Tracheal epithelial cell (primary cell): ENCODE measurements around the gene EVA1C. TPM values are rescaled to one million over a fixed set of nuclear protein-coding genes. Genes with fewer than 3 reads are reported as not detected.

ENCODE experiments used
- total RNA-seq: library from RNA; depleted of rRNA; stranded (reverse); fragments of >200 nt; gene quantifications from 2 replicates; pipeline ENCODE4 v1.2.1, GENCODE V29; 2014

The EVA1C gene, protein sequence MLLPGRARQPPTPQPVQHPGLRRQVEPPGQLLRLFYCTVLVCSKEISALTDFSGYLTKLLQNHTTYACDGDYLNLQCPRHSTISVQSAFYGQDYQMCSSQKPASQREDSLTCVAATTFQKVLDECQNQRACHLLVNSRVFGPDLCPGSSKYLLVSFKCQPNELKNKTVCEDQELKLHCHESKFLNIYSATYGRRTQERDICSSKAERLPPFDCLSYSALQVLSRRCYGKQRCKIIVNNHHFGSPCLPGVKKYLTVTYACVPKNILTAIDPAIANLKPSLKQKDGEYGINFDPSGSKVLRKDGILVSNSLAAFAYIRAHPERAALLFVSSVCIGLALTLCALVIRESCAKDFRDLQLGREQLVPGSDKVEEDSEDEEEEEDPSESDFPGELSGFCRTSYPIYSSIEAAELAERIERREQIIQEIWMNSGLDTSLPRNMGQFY
- total RNA-seq, result 6.0 and 25.2 TPM in 2 replicates

DNA sequence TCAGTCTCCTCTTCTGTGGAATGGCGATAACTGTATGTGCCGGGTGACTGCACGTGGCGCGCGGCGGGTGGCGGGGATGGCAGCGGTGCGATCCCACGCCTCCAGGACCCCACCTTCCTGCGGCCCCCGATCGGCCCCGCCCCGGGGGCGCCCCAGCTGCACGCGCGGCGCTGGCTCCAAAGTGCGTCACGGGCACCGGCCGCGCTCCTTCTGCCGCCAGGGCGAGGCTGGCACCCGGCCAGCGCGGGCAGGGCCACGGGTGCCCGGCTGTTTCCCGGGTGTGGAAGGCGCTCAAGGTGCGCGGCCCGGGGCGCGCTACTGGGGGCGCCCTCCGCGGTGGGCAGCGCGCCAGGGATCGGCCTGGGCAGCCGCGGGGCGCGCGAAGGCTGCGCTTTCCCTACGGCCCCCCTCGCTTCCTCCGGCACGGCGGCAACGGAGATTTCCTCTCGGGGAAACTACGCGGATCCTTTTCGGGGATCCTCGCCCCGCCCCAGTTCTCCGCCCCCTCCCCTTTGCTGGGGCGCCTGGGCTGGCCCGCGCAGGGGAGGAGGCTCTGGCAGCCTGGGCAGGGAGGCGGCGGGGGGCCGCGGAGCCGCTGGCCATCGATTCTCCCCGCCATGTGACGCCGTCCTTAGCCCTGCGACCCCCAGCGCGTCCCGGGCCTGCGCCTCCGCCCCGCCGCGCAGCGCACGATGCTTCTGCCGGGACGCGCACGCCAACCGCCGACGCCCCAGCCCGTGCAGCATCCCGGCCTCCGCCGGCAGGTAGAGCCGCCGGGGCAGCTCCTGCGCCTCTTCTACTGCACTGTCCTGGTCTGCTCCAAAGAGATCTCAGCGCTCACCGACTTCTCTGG lies at the start of gene EVA1C:
EVA1C (plus strand) TSS at position 545 of the 853 bp plus-strand sequence; CDS start at position 693, 148 bp downstream.

DNA sequence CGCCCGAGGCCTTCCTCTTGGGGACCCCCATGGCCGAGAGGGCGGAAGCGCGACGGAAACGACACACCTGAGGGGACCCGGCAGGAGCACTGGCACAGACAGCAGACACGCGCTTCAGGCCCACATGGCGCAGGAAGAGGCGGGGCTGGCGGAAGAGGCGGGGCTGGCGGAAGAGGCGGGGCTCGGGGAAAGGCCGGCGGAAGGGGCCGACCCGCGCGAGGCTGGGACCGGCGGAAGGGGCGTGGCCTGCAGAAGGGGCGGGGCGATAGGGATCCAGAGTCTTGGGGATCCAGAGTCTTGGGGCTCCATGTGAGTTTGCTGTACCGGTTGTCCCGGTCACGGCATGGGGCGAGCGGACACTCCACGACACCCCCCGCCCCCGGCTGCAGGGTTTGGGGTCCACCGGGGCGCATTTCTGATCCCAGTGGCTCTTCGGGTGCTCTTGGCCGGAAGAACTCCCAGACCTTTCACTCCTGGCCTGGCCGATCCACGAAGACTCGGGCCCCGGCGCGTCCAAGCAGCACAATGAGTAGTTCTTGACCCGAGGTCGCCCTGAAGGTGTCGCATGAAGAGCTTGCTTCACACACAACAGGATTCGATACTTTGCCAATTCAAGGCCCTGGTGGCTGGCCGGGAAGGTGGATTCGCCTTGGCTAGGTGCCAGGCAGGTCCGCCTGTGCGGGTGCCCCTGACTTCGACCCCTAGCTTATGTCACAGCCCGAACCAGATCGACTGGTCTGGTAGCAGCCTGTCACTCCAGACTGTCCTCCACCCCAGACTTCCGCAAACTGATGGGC lies 19.4 kb upstream of the EVA1C start, which contains the start of gene URB1:
URB1 (minus strand) TSS at position 133 of the 797 bp plus-strand sequence; CDS start at position 31, 102 bp downstream.

Other genes starting within 250 kb of the EVA1C start
- gene MIS18A, start 133.7 kb upstream of the EVA1C start, total RNA-seq, result 4.0 and 4.8 TPM in 2 replicates
- not detected in 2 replicates for gene MRAP, start 113.9 kb upstream of the EVA1C start, total RNA-seq
- 27.5 and 29.6 TPM in 2 replicates for gene URB1, start 19.7 kb upstream of the EVA1C start, total RNA-seq
- gene TCP10L, start 172.8 kb downstream of the EVA1C start, total RNA-seq, result 0.24 and 1.5 TPM in 2 replicates
- gene CFAP298, start 199.7 kb downstream of the EVA1C start, total RNA-seq, result 38.6 and 48.0 TPM in 2 replicates